Astrocyte of the spinal cord (primary cell): ENCODE data around the gene WARS2.

Experiments used
- DNase-seq: peaks from one replicate; pipeline ENCODE4 v3.0.0; 2011; ENCODE audit warnings: low read depth, low spot score
- H3K4me3 ChIP-seq: 2 replicates; pipeline ENCODE4 v1.5.1; 2011; ENCODE audit warnings: low read depth, mild to moderate bottlenecking, low read length, moderate library complexity
- CTCF ChIP-seq: IDR thresholded peaks from 2 replicates; pipeline ENCODE4 v1.5.1; 2012; ENCODE audit warnings: low read depth, mild to moderate bottlenecking, low read length, inconsistent platforms
- in situ Hi-C: cut with HindIII; loops from 2 replicates; pipeline ENCODE4 v1.10.0; 2017; ENCODE audit warnings: low sequenced_read_pairs

Gene WARS2

GRCh38 chr1:119090250-119090649 lies 50.2 kb downstream of the WARS2 start:
- no peak for TF ChIP-seq CTCF
- DNase-seq, result no peak
- in situ Hi-C loops, result no loop called here
- H3K4me3 ChIP-seq, result no peak overlapping the region

- in situ Hi-C loops, result no loop called here
- no peak overlapping the region for H3K4me3 ChIP-seq
- DNase-seq, result no peak
- no peak for TF ChIP-seq CTCF
Measured at GRCh38 chr1:119086830-119087229, 53.6 kb downstream of the WARS2 start.

GRCh38 chr1:119084798-119085197 lies 55.7 kb downstream of the WARS2 start:
- in situ Hi-C loops, result no loop called here
- TF ChIP-seq CTCF, result no peak
- H3K4me3 ChIP-seq, result no peak overlapping the region
- DNase-seq, result no peak

GRCh38 chr1:119083980-119084379 lies 56.5 kb downstream of the WARS2 start:
- DNase-seq, result no peak
- in situ Hi-C loops, result no loop called here
- TF ChIP-seq CTCF, result no peak
- no peak overlapping the region for H3K4me3 ChIP-seq

- TF ChIP-seq CTCF, result no peak
- DNase-seq, result no peak
- in situ Hi-C loops, result no loop called here
- H3K4me3 ChIP-seq, result no peak overlapping the region
Measured at GRCh38 chr1:119083479-119083878, 57.0 kb downstream of the WARS2 start.

- TF ChIP-seq CTCF, result no peak
- DNase-seq, result no peak
- in situ Hi-C loops, result no loop called here
- H3K4me3 ChIP-seq, result no peak overlapping the region
Measured at GRCh38 chr1:119081700-119082099, 58.8 kb downstream of the WARS2 start.

- in situ Hi-C loops, result no loop called here
- H3K4me3 ChIP-seq, result no peak overlapping the region
- no peak for TF ChIP-seq CTCF
- peak; percentile 84 for DNase-seq
Measured at GRCh38 chr1:119081267-119081666, 59.2 kb downstream of the WARS2 start.
